Measurements from ENCODE around the gene STK35.

Gene STK35

GRCh38 chr20:2136275-2136674 is 34.6 kb downstream of the STK35 start:
- no peak overlapping the region for H3K4me3 ChIP-seq (ENCODE audit: low read depth, low read length)
- no peak for TF ChIP-seq CTCF (IDR thresholded peaks at IDR 0.05; ENCODE audit: low read depth, low read length)

- H3K4me3 ChIP-seq (ENCODE audit: low read depth, low read length), result no peak overlapping the region
- no peak for TF ChIP-seq CTCF (IDR thresholded peaks at IDR 0.05; ENCODE audit: low read depth, low read length)
Observed at GRCh38 chr20:2137552-2138201, 36.0 kb downstream of the STK35 start.

- no peak for TF ChIP-seq CTCF (IDR thresholded peaks at IDR 0.05; ENCODE audit: low read depth, low read length)
Observed at GRCh38 chr20:2138396-2138795, 36.8 kb downstream of the STK35 start.

GRCh38 chr20:2139250-2139649 is 37.6 kb downstream of the STK35 start:
- no peak overlapping the region for H3K4me3 ChIP-seq (ENCODE audit: low read depth, low read length)
- TF ChIP-seq CTCF (IDR thresholded peaks at IDR 0.05; ENCODE audit: low read depth, low read length), result no peak

More at GRCh38 chr20:2138396-2138795, 36.8 kb downstream of the STK35 start:
- no peak overlapping the region for H3K4me3 ChIP-seq (ENCODE audit: low read depth, low read length)

- TF ChIP-seq CTCF (IDR thresholded peaks at IDR 0.05; ENCODE audit: low read depth, low read length), result no peak
- no peak overlapping the region for H3K4me3 ChIP-seq (ENCODE audit: low read depth, low read length)
Observed at GRCh38 chr20:2139736-2140135, 38.1 kb downstream of the STK35 start.

- TF ChIP-seq CTCF (IDR thresholded peaks at IDR 0.05; ENCODE audit: low read depth, low read length), result no peak
- H3K4me3 ChIP-seq (ENCODE audit: low read depth, low read length), result no peak overlapping the region
Observed at GRCh38 chr20:2140561-2140960, 38.9 kb downstream of the STK35 start.

GRCh38 chr20:2141600-2142575 is 40.3 kb downstream of the STK35 start:
- no peak for TF ChIP-seq CTCF (IDR thresholded peaks at IDR 0.05; ENCODE audit: low read depth, low read length)
- no peak overlapping the region for H3K4me3 ChIP-seq (ENCODE audit: low read depth, low read length)

All from WI38 (cell line).